H1 (cell line): ENCODE measurements around the gene BPIFA2. TPM values are rescaled to one million over a fixed set of nuclear protein-coding genes. Genes with fewer than 3 reads are reported as not detected.
A peak's percentile ranks its signal among the peaks of the same experiment; 100 is the strongest.

ENCODE experiments used
- CTCF ChIA-PET: fragments of 300-600 bp; sonication (Branson Sonifier 250); formaldehyde crosslinking; loops from one replicate; lab custom pipeline; 2021; ENCODE audit not compliant: partially characterized antibody; lab: Charles Lee
- POLR2A ChIA-PET: fragments of 300-600 bp; sonication (Branson Sonifier 250); formaldehyde crosslinking; loops from one replicate; lab custom pipeline; 2021; ENCODE audit warnings: inconsistent platforms; ENCODE audit not compliant: partially characterized antibody; lab: Charles Lee
- DNase-seq, 2 experiments: peaks; one replicate each; pipeline versions ENCODE4 v3.0.0 to v3.0.0-alpha.2; 2010 to 2022; ENCODE audit warnings: low spot score in 2 of 2, low read depth in 1 of 2, mixed read lengths in 1 of 2
- FAIRE-seq: peaks from 2 replicates; lab custom pipeline; 2011; peaks lifted over from hg19 to GRCh38; lab: Jason Lieb, UNC
- H2AFZ ChIP-seq: 2 replicates; pipeline ENCODE4 v1.8.1; 2012; ENCODE audit warnings: low read length, inconsistent platforms
- H2AK5ac ChIP-seq: 2 replicates; pipeline ENCODE4 v1.6.1; 2013; ENCODE audit warnings: low read depth, low read length
- H2BK120ac ChIP-seq: replicated peaks from 2 replicates; pipeline ENCODE3; 2013; ENCODE audit warnings: low read depth, low read length, inconsistent platforms
- H2BK12ac ChIP-seq: 2 replicates; pipeline ENCODE4 v1.6.1; 2013; ENCODE audit warnings: low read depth, low read length
- H2BK15ac ChIP-seq: 2 replicates; pipeline ENCODE4 v1.6.1; 2013; ENCODE audit warnings: low read length
- H2BK20ac ChIP-seq: 2 replicates; pipeline ENCODE4 v1.6.1; 2013; ENCODE audit warnings: low read length
- H2BK5ac ChIP-seq: 2 replicates; pipeline ENCODE4 v1.6.1; 2013; ENCODE audit warnings: low read depth, low read length
- H3K14ac ChIP-seq: 2 replicates; pipeline ENCODE4 v1.6.1; 2013; ENCODE audit warnings: inconsistent platforms; ENCODE audit not compliant: insufficient read length
- H3K18ac ChIP-seq: 2 replicates; pipeline ENCODE4 v1.6.1; 2013; ENCODE audit warnings: low read length; ENCODE audit errors: extremely low read depth
- H3K23ac ChIP-seq: 2 replicates; pipeline ENCODE4 v1.6.1; 2013; ENCODE audit warnings: inconsistent platforms; ENCODE audit not compliant: insufficient read length
- H3K23me2 ChIP-seq: 2 replicates; pipeline ENCODE4 v1.6.1; 2013; ENCODE audit warnings: low read depth, low read length
- H3K27ac ChIP-seq: 2 replicates; pipeline ENCODE4 v1.6.1; 2011; ENCODE audit warnings: low read depth, low read length, inconsistent platforms
- H3K27me3 ChIP-seq, 4 experiments: replicated peaks in 1 of 4; 1 replicate in 1 of 4; 2 replicates in 3 of 4; pipeline versions ENCODE4 v1.6.1 to v1.8.1; 2011 to 2013; ENCODE audit warnings: low read length in 3 of 4, mild to moderate bottlenecking in 3 of 4, inconsistent platforms in 2 of 4, mixed read lengths in 2 of 4, moderate library complexity in 1 of 4; ENCODE audit not compliant: control insufficient read depth in 3 of 4, insufficient read depth in 3 of 4; ENCODE audit errors: extremely low read depth in 1 of 4
- H3K36me3 ChIP-seq, 4 experiments: 2 replicates each; pipeline versions ENCODE4 v1.6.1 to v1.8.1; 2011 to 2013; ENCODE audit warnings: mild to moderate bottlenecking in 4 of 4, low read length in 3 of 4, moderate library complexity in 2 of 4, control low read depth in 1 of 4, inconsistent platforms in 1 of 4; ENCODE audit not compliant: insufficient read depth in 4 of 4, control insufficient read depth in 2 of 4
- H3K4ac ChIP-seq: replicated peaks from 2 replicates; pipeline ENCODE3; 2013; ENCODE audit warnings: low read length, low read depth, mixed read lengths, inconsistent platforms; ENCODE audit not compliant: insufficient read length
- H3K4me1 ChIP-seq, 4 experiments: replicated peaks in 1 of 4; 1 replicate in 1 of 4; 2 replicates in 3 of 4; pipeline versions ENCODE4 v1.6.1 to v1.8.1; 2011 to 2013; ENCODE audit warnings: low read length in 3 of 4, inconsistent platforms in 2 of 4, mixed read lengths in 1 of 4; ENCODE audit not compliant: insufficient read depth in 4 of 4, control insufficient read depth in 3 of 4
- H3K4me2 ChIP-seq, 2 experiments: 2 replicates each; pipeline versions ENCODE4 v1.6.1 to v1.8.1; 2011 to 2013; ENCODE audit warnings: low read depth in 2 of 2, low read length in 2 of 2, control low read depth in 1 of 2, inconsistent platforms in 1 of 2, mild to moderate bottlenecking in 1 of 2; ENCODE audit not compliant: insufficient read depth in 1 of 2
- H3K4me3 ChIP-seq, 4 experiments: fragments of 200-600, 300-600 bp in 1 of 4; sonication (generic), shearing (Covaris generic), sonication (Bioruptor Twin) in 1 of 4; 2 replicates each; pipeline versions ENCODE4 v1.5.1 to v1.8.1; 2011 to 2016; ENCODE audit warnings: low read length in 4 of 4, low read depth in 3 of 4, control low read depth in 2 of 4, inconsistent platforms in 2 of 4, mild to moderate bottlenecking in 2 of 4, mixed read lengths in 1 of 4, moderate library complexity in 1 of 4; ENCODE audit not compliant: insufficient read depth in 2 of 4; ENCODE audit errors: extremely low read depth in 1 of 4
- H3K56ac ChIP-seq: replicated peaks from 2 replicates; pipeline ENCODE3; 2013; ENCODE audit warnings: low read depth, mild to moderate bottlenecking, mixed read lengths, low read length, inconsistent platforms; ENCODE audit not compliant: insufficient read length
- H3K79me1 ChIP-seq: 2 replicates; pipeline ENCODE4 v1.6.1; 2013; ENCODE audit warnings: low read depth, low read length, control low read depth
- H3K79me2 ChIP-seq, 2 experiments: 2 replicates each; pipeline versions ENCODE4 v1.6.1 to v1.8.1; 2012 to 2013; ENCODE audit warnings: low read length in 2 of 2, mild to moderate bottlenecking in 2 of 2, inconsistent platforms in 1 of 2; ENCODE audit not compliant: insufficient read depth in 2 of 2, control insufficient read depth in 1 of 2
- H3K9ac ChIP-seq, 4 experiments: replicated peaks in 1 of 4; 1 replicate in 1 of 4; 2 replicates in 3 of 4; pipeline versions ENCODE4 v1.6.1 to v1.8.1; 2011 to 2013; ENCODE audit warnings: low read depth in 3 of 4, low read length in 3 of 4, control low read depth in 2 of 4, mild to moderate bottlenecking in 2 of 4, moderate library complexity in 2 of 4, inconsistent platforms in 1 of 4; ENCODE audit errors: extremely low read depth in 1 of 4
- H3K9me3 ChIP-seq, 2 experiments: 2 replicates each; pipeline versions ENCODE4 v1.6.1 to v1.8.1; 2012 to 2013; ENCODE audit warnings: mild to moderate bottlenecking in 2 of 2, moderate library complexity in 2 of 2, control low read depth in 1 of 2, inconsistent platforms in 1 of 2, low read depth in 1 of 2, low read length in 1 of 2, mixed read lengths in 1 of 2; ENCODE audit not compliant: insufficient read depth in 2 of 2
- H4K20me1 ChIP-seq, 2 experiments: replicated peaks in 1 of 2; 2 replicates each; pipeline versions ENCODE3 to v1.8.1; 2011 to 2013; ENCODE audit warnings: inconsistent platforms in 2 of 2, low read length in 2 of 2, mild to moderate bottlenecking in 1 of 2; ENCODE audit not compliant: insufficient read depth in 2 of 2, control insufficient read depth in 1 of 2
- H4K5ac ChIP-seq: 2 replicates; pipeline ENCODE4 v1.6.1; 2013; ENCODE audit warnings: low read length, low read depth, mixed read lengths, inconsistent platforms; ENCODE audit not compliant: insufficient read length
- H4K8ac ChIP-seq: 2 replicates; pipeline ENCODE4 v1.8.0; 2013; ENCODE audit warnings: mild to moderate bottlenecking, moderate library complexity, low read length, inconsistent platforms; ENCODE audit not compliant: insufficient read depth; ENCODE audit errors: extremely low read depth
- H4K91ac ChIP-seq: replicated peaks from 2 replicates; pipeline ENCODE3; 2013; ENCODE audit warnings: low read length, mixed read lengths, inconsistent platforms; ENCODE audit not compliant: insufficient read length
- CTCF ChIP-seq, 3 experiments: IDR thresholded peaks; 1 replicate in 2 of 3; 2 replicates in 1 of 3; pipeline versions ENCODE4 v1.5.1 to v1.6.1; 2011; ENCODE audit warnings: low read length in 3 of 3, mild to moderate bottlenecking in 3 of 3, inconsistent platforms in 2 of 3, low read depth in 1 of 3, moderate library complexity in 1 of 3; ENCODE audit not compliant: insufficient read depth in 1 of 3; ENCODE audit errors: control extremely low read depth in 1 of 3
- FOSL1 ChIP-seq: IDR thresholded peaks from 2 replicates; pipeline ENCODE4 v1.6.1; 2011; ENCODE audit warnings: mild to moderate bottlenecking, low read depth, low read length, moderate library complexity; ENCODE audit not compliant: insufficient read depth
- HDAC2 ChIP-seq, 2 experiments: fragments of 300-600 bp in 1 of 2; sonication (generic) in 1 of 2; IDR thresholded peaks; 2 replicates each; pipeline ENCODE4 v1.6.1; 2011 to 2012; ENCODE audit warnings: low read depth in 2 of 2, low read length in 2 of 2, mild to moderate bottlenecking in 2 of 2, moderate library complexity in 2 of 2, borderline replicate concordance in 1 of 2, inconsistent platforms in 1 of 2
- HDAC6 ChIP-seq: IDR thresholded peaks from one replicate; pipeline ENCODE4 v1.7.1; 2012; ENCODE audit warnings: low read depth, mild to moderate bottlenecking, inconsistent platforms, low read length, moderate library complexity
- JUND ChIP-seq: IDR thresholded peaks from 2 replicates; pipeline ENCODE4 v1.6.1; 2011; ENCODE audit warnings: mild to moderate bottlenecking, improper control_type of control experiment, low read length
- KDM5A ChIP-seq: fragments of 200-600 bp; IDR thresholded peaks from 2 replicates; pipeline ENCODE4 v1.7.1; 2012; ENCODE audit warnings: mild to moderate bottlenecking, low read length, inconsistent platforms, mixed read lengths
- RAD21 ChIP-seq, 2 experiments: IDR thresholded peaks in 1 of 2; conservative IDR thresholded peaks in 1 of 2; 2 replicates each; pipeline ENCODE4 v1.6.1; 2011; ENCODE audit warnings: low read depth in 2 of 2, low read length in 2 of 2, improper control_type of control experiment in 1 of 2, inconsistent platforms in 1 of 2, mild to moderate bottlenecking in 1 of 2, moderate library complexity in 1 of 2
- SIRT6 ChIP-seq: IDR thresholded peaks from one replicate; pipeline ENCODE4 v1.7.1; 2012; ENCODE audit warnings: low read length, inconsistent platforms
- USF2 ChIP-seq: IDR thresholded peaks from 2 replicates; pipeline ENCODE4 v1.6.1; 2011; ENCODE audit warnings: low read length, improper control_type of control experiment
- WGBS, 2 experiments: shearing (Covaris generic) in 1 of 2; methylation state at CpG; one replicate each; pipeline versions ENCODE4 v1.1.6 to v1.1.7; 2013 to 2015; ENCODE audit warnings: low lambda C conversion rate in 2 of 2, mixed read lengths in 2 of 2, inconsistent platforms in 1 of 2, low coverage in 1 of 2, missing lambda C conversion rate in 1 of 2; ENCODE audit not compliant: insufficient replicate concordance in 2 of 2, insufficient coverage in 1 of 2, insufficient read length in 1 of 2; ENCODE audit errors: extremely low coverage in 1 of 2, missing lambda C conversion rate in 1 of 2; 5-methylcytosine and 5-hydroxymethylcytosine counted together
- polyA plus RNA-seq, 7 experiments: library from polyadenylated mRNA; depleted of rRNA in 3 of 7; stranded (reverse) in 5 of 7; unstranded in 2 of 7; fragments of >200 nt in 5 of 7; fragments of 200-250 nt in 2 of 7; gene quantifications; 1 replicate in 5 of 7; 2 replicates in 1 of 7; 4 replicates in 1 of 7; pipeline versions ENCODE4 v1.2.1 to v1.2.3, GENCODE V29; 2011 to 2013; ENCODE audit warnings: missing spikeins in 2 of 7, mixed read lengths in 2 of 7
- total RNA-seq: library from RNA; stranded (reverse); fragmentation: NEBNext Ultra II Directional; extraction: Animal tissue kit (Norgen Biotek cat#: 25700); gene quantifications from 2 replicates; pipeline ENCODE4 v1.2.1, GENCODE V29; 2021

The BPIFA2 gene
- total and polyA plus RNA-seq, 2 of the 8 experiments (the other 6 are each of a cell fraction or from before 2014, with no cell fraction given): not detected

- WGBS, 2 experiments: 15% methylated on average over 13 of the region's 13 CpGs; no CpG with 5 or more reads in 1 of the 2 experiments
- CTCF ChIA-PET: interaction anchor here (1.3 to 2.1 kb wide), 3 partner anchors 27 to 53 kb away, joined by 4 to 8 read pairs (median 5); no protein-coding TSS in a partner anchor
- no peaks in the 10 kb centered on the region for H3K23me2 ChIP-seq
- H3K27ac ChIP-seq: no peak overlapping the region
- H2BK120ac ChIP-seq: no peak overlapping the region
- H4K91ac ChIP-seq: no peak overlapping the region
- H3K27me3 ChIP-seq: peaks cover 0 to 3% (median 1%) of the 10 kb centered on the region in 4 experiments; a peak in 4 of 7 replicates
- H3K18ac ChIP-seq: no peak overlapping the region
- H3K4me2 ChIP-seq: peak overlapping the region; percentile 44 to 53
- H3K4ac ChIP-seq: no peak overlapping the region
- H4K5ac ChIP-seq: no peak overlapping the region
- no peaks in the 10 kb centered on the region for H3K9me3 ChIP-seq
- POLR2A ChIA-PET: no interaction called here
- H4K20me1 ChIP-seq: peaks cover 0 to 3% of the 10 kb centered on the region in 2 experiments
- 0 out of 2 replicates have a peak overlapping the region, but pooled peaks have one; percentile 42 for H2AFZ ChIP-seq
- H2AK5ac ChIP-seq: no peak overlapping the region
- H4K8ac ChIP-seq: no peak overlapping the region
- H2BK5ac ChIP-seq: no peak overlapping the region
- no peaks in the 10 kb centered on the region for H3K36me3 ChIP-seq
- no peak overlapping the region for H3K23ac ChIP-seq
- no peak overlapping the region for H3K4me3 ChIP-seq
- no peak overlapping the region for H3K9ac ChIP-seq
- no peak overlapping the region for H3K14ac ChIP-seq
- DNase-seq (peak in 1 of 2 experiments; percentile 89), FAIRE-seq (peak; percentile 90)
- H2BK15ac ChIP-seq: no peak overlapping the region
- H3K4me1 ChIP-seq: 0 out of 7 replicates have a peak, but pooled peaks cover 0 to 2% (median 0%) of the 10 kb centered on the region in 4 experiments
- H2BK12ac ChIP-seq: no peak overlapping the region
- H3K79me2 ChIP-seq: no peaks in the 10 kb centered on the region
- H3K56ac ChIP-seq: no peak overlapping the region
- H2BK20ac ChIP-seq: no peak overlapping the region
- no peaks in the 10 kb centered on the region for H3K79me1 ChIP-seq
- TF ChIP-seq SIRT6: no peak
- 0 out of 4 replicates have a peak, but pooled peaks of 1 of the 2 experiments have one; percentile 55 for TF ChIP-seq HDAC2 (IDR thresholded peaks at IDR 0.05; ENCODE audit: borderline replicate concordance in 1 of 2, low read depth in 2 of 2, low read length in 2 of 2)
- no peak for TF ChIP-seq USF2
- TF ChIP-seq JUND: no peak
- TF ChIP-seq FOSL1: no peak
- no peak for TF ChIP-seq HDAC6
- no peak for TF ChIP-seq CTCF (IDR thresholded peaks at IDR 0.05; ENCODE audit: control extremely low read depth in 1 of 3, insufficient read depth in 1 of 3, low read depth in 1 of 3, low read length in 3 of 3)
- TF ChIP-seq KDM5A: no peak
- 0 out of 4 replicates have a peak, but pooled peaks of 1 of the 2 experiments have one; percentile 5 for TF ChIP-seq RAD21 (IDR thresholded peaks at IDR 0.05 in 1 of 2, conservative IDR thresholded peaks at IDR 0.05 in 1 of 2; ENCODE audit: low read depth in 2 of 2, low read length in 2 of 2)
These were observed 41.8 kb downstream of the BPIFA2 start for GRCh38 chr20:33209789-33210188.
